ENCODE measurements around the gene ACAA1.

Gene ACAA1

DNA sequence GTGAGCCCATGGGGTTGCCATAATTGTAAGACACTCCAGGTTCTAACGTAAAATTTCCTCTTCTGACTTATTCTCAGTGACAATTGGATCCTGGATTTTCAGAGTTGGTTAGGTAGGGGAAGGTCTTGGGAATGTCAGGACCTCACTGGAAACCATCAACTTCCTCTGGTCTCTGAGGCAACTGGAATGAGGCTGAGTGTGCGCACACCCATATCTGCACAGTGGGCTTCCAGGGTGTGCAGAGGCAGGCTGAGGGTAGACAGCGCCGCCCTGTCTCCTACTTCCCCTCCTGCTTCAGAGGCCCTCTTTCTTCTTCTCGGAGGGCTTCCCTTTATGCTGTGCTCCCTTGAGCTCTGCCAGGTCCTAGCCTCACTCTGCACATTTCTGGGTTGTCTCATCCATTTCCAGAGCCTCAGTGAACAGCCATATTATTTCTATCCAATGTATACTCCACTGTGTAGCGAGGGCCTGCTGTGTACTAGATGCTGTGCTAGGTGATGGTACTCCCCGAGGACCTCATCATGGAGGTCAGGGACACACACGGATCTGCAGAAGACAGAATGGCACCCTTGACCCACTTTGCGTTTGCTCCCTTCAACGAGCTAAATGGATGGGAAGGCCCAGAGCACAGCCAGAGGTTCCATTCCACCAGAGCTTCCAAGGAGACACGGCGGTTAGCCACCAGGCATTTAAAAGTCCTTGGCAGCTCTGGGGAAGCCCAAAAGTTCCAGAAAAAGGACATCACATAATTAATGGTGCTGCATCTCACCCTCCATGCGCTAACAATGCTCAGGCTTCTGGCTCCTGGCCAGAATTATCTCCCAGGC, 18.3 kb downstream of the ACAA1 start:
- no peak for DNase-seq (ENCODE audit: low read depth)

DNA sequence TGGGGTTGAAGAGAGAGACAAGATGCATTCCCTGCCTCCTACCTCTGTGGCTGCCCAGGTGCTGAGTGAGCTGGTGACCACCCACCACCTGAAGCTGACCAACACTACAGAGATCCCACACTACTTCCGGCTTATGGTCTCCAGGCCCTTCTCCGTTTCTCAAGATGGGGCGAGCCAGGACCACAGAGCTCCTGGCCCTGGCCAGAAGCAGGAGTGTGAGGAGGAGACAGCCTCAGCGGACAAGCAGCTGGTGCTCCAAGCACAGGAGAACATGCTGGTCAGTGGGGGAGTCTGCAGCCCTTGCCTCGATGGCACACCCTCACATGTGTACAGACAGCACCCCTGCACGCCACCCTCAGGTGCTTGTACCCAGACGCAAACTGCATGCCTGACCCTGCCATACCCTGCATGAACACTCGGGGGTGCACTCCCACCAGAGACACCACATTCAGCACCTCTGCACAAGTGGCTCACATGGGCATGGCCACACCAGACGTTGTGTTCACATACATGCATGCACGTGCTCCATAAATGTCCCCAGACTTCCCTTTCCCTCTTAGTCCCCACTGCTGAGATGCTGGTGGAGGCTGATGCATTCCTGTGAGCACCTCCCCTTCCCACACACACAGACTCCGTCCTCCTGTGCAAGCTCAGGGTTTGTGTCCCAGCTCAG, 19.0 kb downstream of the ACAA1 start:
- DNase-seq (ENCODE audit: low read depth) = no peak

DNA sequence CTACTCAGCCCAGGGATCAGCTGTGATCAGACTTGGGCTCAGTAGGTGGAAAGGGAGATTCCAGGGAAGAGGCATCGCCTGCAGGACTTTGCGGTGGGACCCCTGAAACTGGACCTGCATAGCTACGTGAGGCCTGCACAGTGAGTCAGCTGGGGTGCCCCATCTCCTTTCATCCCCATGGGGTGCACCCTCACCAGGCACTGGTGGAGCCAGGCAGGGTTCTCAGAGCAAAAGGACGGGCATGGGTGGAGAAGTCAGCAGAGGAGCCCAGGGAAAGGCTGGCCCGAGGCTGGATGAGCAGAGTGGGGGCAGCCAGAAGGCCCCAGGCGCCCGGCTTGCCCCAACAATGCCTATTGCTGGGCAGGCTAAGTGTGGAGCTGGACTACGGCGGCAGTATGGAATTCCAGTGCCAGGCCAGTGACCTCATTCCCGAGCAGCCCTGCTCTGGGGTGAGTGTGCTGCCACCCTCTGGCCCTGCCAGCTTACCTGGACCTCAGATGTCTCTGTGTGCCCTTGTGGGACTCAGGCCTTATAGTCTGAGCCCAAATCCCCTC, 19.7 kb downstream of the ACAA1 start:
- DNase-seq (ENCODE audit: low read depth) = no peak

DNA sequence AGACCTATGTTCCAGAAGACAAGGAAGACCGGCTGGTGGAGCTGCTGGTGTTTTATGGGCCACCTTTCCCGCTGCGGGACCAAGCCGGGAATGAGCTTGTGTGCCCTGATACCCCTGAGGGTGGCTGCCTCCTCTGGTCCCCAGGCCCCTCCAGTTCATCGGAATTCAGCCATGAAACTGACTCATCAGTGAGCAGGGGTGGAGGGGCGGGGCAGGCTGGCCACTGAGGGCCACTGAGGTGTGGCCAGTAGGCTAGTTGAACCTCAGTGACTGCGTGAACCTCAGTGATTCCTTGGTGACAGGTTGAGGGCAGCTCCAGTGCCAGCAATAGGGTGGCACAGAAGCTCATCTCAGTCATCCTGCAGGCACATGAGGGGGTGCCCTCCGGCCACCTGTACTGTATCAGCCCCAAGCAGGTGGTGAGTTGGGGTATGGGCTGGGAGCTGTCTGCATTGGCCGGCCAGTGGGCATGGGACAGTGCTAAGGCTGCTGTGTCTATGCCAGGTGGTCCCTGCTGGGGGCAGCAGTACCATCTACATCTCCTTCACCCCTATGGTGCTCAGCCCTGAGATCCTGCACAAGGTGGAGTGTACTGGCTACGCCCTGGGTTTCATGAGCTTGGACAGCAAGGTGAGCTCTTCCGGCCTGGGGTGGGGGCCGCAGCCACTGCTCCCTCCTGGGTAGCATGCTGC, 20.3 kb downstream of the ACAA1 start:
- no peak for DNase-seq (ENCODE audit: low read depth)

DNA sequence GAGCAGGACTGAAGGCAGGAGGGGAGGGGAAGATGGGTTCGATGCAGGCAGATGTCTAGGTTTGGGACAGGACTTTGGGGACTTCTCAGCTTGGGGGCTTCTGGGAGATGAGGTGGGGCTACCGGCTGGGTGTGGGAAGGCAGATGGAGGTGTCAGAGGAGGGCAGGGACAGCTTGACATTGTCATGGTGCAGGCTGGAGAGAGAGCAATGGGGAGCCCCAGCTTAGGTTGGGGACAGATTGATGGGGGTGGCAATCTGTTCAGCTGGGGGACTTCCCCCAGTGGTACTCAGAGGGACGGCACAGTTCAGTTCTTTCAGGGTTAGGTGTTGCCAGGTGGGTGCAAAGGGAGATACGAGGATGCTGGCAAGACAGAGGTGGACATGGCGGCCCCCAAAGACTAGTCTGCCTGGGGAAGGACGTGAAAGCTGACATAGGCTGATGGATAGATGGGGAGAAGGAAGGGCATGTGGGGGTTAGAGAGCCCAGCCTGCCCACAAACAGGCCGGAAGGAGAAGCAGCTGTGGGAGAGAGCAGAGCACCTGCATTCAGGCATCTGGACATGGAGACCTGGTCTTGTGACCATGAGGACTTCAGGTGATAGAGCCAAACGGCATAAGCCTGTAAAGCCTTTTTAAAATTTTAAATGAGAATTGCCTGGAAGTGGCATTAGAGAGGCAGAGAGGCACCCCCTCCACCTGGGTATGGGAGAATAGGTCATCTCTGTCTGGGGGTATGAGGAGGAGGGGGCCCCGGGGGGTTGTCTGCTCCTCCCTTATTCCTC, 21.1 kb downstream of the ACAA1 start:
- no peak for DNase-seq (ENCODE audit: low read depth)

DNA sequence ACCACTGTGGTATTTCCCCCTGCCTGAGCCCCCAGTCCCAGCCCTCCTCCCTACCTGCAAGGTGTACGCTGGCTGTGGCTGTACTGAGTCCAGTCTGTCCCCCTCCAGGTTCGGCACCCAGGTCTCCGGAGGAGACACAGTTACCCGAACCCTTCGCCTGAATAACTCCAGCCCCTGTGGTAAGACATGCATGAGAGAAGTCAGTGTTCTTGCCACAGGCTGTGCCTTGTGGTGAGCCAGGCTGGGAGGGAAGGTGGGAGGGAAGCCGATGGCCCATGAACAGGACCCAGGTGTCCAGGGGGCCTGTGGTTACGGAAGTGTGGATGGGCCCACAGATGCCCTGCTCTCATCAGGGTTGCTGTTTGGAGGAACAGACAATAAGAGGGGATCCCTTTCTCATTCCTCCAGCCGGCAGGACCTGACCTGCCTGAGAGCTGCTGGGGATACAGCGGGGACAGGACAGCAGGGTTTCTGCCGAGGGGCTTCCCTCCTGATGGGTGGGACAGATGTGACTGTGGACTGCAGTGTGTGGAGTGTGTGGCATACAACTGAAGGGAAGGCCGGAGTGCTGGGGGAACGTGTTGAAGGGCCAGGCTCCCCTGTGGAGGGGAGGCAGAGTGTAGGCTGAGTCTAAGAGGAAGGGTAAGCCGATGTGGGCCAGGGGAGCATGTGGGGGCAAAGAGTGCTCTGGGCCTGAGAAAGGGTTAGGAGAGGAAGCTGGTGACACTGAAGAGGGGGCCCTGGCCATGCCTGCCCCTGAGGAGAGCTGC, 21.9 kb downstream of the ACAA1 start:
- DNase-seq (ENCODE audit: low read depth) = no peak

DNA sequence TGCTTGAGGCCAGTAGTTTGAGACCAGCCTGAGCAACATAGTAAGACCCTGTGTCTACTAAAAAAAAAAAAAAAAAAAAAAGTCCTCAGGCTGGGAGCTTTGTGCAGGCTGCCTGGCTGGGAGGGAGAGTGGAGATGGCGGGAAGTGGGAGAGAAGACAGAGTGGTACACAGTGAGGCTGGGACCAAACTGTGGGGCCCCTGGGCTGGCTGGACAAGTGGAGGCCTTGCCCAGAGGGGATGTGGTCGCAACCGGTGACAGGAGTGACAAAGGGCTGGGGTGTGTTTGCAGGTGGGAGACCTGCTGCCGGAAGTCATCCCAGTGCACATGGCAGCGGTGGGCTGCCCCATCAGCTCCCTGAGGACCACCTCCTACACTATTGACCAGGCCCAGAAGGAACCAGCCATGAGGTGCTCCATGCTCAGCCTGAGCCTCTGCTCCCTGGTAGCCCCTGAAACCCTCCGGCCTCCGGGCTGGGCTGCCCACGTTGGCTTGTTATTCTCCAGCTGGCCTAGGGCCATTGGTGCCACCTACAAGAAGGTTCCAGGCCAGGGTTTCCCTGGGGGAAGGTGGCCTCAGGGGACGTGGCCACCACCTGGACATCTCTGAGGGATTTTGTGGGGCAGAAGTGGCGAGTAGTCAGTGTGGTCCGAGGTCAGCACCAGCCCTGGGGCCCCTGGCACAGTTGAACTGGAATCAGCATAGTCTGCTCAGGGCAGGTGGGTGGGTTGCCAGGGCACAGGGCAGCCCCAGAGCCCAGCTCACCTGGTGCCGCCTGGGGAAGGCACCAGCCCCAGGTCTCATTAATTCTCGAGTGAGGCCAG, 22.7 kb downstream of the ACAA1 start:
- DNase-seq (ENCODE audit: low read depth) = no peak

DNA sequence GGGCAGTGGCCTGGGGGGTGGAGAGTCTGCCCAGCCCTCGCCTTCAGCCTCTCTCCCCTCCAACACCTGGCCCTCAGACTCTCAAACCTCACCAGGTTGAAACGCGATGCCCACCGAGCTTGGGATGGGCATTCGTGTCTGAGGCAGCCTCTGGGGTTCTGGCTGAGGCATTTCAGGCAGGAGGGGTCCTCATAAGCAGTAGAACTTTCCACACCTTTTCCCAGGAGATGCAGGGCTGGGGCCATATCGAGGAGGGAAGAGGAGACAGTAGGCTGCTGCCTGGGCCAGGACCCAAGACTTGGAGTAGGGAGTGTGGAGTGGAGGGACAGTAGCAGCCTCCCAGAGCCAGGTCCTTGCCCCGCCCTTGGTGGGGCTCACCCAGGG, 24.6 kb downstream of the ACAA1 start:
- no peak for DNase-seq (ENCODE audit: low read depth)

DNA sequence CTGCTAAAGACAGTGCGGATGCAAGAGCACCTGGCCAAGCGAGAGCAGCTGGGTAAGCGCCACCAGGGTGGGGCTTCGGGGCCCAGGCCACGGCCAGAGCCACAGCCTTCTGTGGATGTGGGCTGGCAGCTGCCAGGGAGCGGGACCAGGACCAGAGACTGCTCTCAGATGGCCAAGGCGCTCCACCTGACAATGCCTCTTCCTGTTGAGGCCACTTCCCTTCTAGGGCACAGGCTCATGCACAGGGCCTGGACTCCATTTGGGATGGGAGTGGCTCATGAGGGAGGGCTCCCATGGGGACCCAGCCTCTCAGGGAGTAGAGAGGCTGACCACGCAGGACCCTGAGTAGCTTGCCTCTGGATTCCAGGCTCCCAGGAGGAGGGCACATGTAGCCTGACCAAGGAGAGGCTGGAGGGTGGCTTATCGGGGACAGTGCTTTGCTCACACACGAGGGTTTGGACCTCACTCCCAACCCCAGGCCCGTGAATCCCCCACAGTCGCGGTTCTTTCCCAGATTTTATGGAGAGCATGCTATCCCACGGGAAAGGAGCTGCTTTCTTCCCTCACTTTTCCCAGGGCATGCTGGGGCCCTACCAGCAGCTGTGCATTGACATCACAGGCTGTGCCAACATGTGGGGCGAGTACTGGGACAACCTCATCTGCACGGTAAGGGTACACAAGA, 25.1 kb downstream of the ACAA1 start:
- no peak for DNase-seq (ENCODE audit: low read depth)

DNA sequence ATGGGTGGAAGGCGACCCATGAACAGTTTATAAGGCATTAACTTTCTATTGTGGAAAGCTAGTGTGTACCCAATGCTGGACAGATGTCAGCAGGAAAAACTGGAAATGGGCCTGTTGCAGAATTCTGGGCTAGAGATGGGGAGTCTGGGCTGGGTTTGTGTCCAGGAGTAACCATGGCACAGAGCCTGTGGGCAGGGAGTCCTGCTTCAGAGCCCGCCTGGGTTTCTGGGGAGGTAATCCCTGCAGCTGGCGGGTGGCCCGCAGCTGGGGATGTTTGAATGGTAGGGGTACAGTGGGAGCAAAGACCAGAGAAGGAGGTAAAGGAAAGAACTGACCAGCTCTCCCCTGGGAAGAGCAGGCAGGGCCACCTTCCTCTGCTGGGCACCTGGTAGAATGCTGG, 25.7 kb downstream of the ACAA1 start:
- no peak for DNase-seq (ENCODE audit: low read depth)

DNA sequence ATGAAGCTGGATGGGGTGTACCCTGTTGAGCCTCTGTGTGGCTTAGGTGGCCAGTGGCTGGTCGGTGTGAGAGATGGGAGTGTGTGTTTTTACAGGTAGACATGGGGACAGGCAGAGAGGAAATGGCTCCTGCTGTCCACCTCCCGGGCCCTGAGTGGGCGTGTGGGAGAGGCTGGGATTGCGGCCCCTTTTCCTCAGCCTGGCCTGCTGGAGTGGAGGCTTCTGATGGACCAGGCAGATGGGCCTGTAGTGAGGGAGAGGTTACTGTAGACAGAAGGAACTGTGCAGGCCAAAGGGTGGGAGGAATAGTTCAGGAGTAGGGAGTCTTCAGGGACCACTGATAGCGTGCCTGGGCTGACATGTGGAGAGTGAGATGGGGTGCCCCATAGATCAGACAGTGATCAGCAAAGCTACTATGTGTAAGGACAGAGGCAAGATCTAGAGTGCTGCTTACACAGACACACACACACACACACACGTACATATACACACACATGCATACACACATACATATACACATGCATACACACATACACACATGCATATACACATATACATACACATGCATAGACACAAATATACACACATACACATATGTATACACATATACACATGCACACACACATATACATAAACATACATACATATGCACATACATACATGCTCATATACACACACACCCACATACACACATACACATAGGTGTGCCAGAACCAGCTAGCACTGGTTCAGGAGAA, 26.4 kb downstream of the ACAA1 start:
- DNase-seq (ENCODE audit: low read depth) = no peak

DNA sequence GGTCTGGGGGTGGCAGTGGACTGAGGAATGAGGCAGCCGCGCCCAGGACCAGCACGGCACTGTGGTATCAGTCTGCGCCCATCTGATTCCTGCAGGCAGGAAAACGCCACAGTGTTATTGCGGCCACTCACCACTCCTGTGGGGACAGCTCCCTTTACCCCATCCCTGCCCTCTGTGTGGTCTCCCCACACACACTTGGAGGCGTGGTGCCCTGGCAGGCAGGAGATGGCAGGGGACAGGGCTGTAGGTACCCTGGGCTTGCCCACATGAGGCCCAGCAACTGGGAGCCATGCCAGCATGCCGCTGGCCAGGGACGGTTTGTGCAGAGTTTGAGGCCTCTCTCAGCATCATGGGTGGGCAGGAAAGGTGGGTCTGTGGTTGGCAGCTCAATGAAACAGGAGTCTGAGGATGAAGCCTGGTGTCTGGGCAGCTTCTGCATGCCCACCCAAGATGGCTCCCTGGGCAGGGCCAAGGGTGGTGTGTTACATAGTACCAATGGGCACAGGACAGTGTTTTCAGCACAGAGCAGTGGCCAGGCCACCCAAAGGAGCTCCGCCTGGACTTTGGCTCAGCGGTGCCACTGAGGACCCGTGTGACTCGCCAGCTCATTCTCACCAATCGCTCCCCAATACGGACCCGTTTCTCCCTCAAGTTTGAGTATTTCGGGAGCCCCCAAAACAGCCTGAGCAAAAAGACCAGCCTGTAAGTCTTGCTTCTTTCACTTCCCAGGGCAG, 27.2 kb downstream of the ACAA1 start:
- DNase-seq (ENCODE audit: low read depth) = no peak

DNA sequence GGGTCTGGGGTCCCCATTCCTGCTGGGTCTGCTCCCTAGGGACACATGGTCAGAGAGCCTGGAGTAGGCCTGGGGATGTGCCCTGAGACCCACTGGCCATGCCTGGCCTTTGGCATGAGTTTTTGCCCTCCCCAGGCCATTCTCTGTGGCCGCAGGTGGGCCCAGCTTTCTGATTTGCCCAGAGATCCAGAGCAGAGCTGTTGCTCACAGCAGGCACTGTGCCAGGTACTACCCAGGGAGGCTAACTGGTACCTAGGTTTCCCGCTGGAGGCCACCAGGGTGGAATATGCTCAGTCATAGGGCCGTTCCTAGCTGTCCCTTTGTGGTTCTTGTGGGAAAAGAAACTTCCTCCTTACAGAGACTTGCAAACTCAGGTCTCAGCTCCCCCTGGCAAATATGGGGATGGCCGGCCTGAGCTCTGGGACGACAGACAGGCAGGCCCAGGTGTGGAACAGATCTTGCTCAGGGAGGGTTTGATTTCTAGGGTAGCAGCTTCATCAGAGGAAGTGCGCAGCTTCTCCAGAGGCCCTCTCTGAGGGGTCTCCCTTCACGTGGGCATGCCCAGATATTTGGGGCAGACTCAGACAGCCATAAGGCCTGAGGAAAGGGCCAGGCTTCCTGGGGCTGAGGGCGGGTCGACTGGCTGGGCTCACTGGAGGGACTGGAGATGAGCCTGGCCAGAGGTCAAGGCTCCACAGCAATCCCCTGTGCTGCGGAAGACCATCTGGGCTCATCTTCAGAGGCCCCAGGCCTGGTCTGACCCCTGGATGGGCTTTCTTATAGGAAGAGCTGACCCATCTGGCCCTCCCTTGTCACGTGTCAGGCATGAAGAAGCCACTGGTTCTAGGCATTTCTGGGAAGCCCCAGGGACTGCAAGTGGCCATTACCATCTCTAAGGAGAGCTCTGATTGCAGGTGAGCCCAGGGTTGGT, 28.0 kb downstream of the ACAA1 start:
- no peak for DNase-seq (ENCODE audit: low read depth)

DNA sequence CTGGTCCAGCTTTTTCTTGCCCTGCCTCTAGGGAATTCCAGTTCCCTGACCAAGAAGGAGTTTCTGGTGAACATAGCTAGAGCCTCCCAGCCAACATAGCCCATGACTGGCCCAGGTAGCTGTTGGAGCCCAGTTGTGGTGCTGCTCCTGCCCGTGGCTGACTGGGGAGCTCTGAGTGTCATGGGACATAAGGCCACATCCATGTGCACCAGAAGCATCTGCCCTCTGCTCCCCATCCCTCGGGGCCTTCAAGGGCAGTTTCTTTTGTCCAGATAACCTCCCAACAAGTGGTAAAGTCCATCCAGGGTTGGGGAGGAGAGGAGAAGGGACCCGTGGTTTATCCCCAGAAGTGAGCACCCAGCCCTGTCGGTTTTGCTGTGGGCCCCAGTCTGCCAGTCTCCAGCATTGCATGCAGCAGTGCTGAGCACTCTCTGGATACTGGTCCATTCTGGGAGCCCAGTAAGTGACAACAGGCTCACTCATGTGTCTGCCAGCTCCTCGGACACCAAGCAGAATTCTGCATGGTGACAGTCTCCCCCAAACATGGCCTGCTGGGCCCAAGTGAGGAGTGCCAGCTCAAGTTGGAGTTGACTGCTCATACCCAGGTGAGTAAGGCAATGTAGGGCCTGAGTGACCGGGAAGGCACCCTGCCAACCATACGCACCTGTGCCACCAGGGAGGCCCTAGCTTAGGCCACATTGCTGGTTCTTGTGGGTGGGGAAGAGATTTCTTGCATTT, 28.8 kb downstream of the ACAA1 start:
- no peak for DNase-seq (ENCODE audit: low read depth)

DNA sequence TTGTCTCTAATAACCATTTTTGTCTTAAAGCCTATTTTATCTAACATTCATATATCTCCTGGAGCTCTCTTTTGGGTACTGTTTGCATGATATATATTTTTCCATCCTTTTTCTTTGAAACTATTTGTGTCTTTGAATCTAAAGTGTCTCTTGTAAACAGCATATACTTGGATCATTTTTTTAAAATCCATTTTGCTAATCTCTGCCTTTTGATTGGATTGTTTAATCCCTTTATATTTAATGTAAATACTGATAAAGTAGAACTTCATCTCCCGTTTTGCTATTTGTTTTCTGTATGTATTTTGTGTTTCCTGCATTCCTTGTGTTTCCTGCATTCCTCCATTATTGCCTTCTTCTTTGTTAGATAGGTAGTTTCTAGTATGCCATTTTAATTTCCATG, 31.4 kb downstream of the ACAA1 start:
- DNase-seq (ENCODE audit: low read depth) = no peak

DNA sequence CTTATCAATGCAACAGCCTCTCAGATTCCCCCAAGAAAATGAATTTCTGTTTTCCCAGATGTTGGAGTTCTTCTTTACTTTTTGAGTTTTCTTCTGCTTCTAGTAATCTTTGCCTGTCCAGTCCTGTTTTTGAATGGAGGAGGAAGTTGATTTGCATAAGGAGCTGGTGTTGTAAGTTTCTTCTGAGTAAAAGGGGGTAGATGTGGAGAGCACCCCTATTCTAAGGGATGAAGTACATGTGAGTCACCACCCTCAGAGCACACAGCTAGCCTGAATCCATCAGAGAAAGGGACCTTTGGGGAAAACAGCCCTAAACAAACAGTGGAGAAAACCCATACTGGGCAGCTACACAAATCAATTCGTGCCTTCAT, 34.5 kb downstream of the ACAA1 start:
- no peak for DNase-seq (ENCODE audit: low read depth)
